Activated CD8-positive, alpha-beta memory T cell treated with anti-CD3 and anti-CD28 coated beads for 48 hours (primary cell): ENCODE measurements around the gene XYLT2.
A peak's percentile ranks its signal among the peaks of the same experiment; 100 is the strongest.

Source experiments
- DNase-seq, 3 experiments: peaks; one replicate each; pipeline ENCODE4 v3.0.0-alpha.2; 2020; ENCODE audit warnings: low read depth in 2 of 3, low spot score in 2 of 3

The XYLT2 gene

DNA sequence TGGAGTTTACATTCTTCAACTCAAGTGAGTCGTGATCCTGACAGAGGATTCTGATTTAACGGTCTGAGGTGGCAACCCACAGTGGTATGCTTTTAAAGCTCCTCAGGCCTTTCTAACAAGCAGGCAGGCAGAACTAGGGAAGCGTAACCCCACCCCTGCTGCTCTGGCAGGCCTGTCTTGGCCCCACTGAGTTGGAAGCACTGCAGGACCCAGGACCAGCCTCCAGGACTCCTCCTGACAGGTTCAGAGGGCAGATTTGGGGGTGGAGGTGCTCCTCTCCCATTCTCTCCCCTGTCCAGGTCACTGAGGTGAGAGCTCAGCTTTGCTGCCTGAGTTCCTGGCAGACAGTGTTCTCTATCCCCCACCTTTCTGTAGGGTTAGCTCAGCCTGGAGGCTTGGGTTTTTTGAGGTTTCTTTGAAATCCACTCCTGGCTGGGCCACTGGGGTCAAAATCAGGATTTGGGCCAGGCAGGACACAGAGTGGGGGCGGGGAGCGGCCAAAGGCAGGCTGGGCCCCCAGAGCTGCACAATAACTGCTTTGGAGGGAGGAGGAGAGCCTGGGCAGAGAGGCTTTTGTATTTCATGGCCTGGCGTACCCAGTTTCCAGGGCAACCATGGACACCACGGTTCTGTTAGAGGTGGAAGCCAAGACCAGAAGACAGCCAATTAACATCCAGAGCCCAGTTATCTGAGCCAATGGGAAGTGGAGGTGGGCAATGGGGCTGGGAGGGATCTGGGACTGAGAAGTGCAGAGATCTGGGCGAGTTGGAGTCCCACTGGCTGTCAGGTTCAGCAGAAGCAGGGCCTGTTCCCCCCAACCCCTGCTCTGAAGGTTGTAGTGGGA is 17.5 kb downstream of the XYLT2 start:
- DNase-seq, result no peak

DNA sequence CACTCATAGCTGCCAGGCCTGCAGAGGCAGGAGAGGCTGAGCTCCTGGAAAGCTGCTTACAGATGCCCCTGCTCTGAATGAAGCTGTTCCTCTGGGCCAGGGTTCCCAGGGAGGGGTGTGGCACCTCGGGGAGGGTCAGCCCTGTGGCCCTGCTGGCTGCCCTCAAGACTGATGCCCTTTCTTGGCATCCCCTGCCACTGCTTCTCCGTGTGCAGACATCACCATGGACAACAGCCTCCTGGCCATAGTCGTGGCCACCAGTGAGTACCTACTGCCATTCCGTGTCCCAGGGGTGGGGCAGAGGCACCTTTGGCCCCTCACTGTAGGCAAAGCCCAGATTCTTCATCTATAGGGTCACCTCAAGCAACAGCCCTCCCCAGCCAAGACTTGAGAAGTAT is 18.1 kb downstream of the XYLT2 start:
- DNase-seq, result no peak

GRCh38 chr17:50364715-50365114 is 18.8 kb downstream of the XYLT2 start:
- DNase-seq, result no peak

DNA sequence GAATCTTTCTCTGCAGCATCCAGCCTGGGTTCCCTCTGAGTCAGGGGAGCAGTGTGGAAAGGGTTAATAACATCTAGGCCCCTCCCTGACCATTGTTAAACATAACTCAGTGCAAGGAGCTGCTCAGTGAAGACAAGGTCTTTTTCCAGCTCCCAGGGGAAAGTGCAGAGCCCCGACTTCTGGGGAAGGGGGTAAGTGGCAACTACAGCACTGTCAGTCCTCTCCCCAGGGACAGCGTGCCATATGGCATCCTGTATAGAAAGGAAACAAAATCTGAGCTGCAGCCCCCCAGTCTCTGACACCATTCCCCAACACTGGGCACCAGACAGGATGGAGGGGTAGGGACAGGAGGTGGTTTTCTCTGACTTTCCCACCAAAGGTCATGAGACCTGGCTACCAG is 19.2 kb downstream of the XYLT2 start:
- no peak for DNase-seq

GRCh38 chr17:50365649-50366393 is 19.9 kb downstream of the XYLT2 start:
- no peak for DNase-seq

- no peak for DNase-seq
Measured at GRCh38 chr17:50367401-50367800, 21.5 kb downstream of the XYLT2 start.

GRCh38 chr17:50370052-50370451 is 24.1 kb downstream of the XYLT2 start:
- DNase-seq, result no peak

- no peak for DNase-seq
Measured at GRCh38 chr17:50371526-50371925, 25.6 kb downstream of the XYLT2 start.

- DNase-seq, result no peak
Measured at GRCh38 chr17:50372222-50372757, 26.4 kb downstream of the XYLT2 start.

- peak; percentile 66 to 83 (median 68) for DNase-seq
Measured at GRCh38 chr17:50372758-50373556, 27.0 kb downstream of the XYLT2 start, which contains the start of the genes EME1 and MRPL27. Gene EME1, plus strand, starts transcription at chr17:50373229. Its CDS starts 1,980 bp downstream, at chr17:50375209. Gene MRPL27, minus strand, starts transcription at chr17:50373184. Its CDS starts 14 bp downstream, at chr17:50373170.

DNA sequence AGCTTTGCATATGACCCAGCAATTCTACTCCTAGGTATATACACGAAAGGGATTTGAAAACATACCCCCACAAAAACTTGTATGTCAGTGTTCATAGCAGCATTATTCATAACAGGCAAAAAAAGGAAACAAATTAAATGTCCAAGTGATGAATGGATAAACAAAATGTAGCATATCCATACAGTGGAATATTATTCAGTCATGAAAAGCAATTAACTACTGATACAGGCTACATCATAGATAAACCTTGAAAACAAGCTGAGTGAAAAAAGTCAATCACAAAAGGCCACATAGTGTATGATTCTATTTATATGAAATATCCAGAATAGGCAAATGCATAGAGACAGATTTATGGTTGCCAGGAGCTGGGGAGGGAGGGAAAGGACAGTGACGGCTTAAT is 27.8 kb downstream of the XYLT2 start:
- no peak for DNase-seq

DNA sequence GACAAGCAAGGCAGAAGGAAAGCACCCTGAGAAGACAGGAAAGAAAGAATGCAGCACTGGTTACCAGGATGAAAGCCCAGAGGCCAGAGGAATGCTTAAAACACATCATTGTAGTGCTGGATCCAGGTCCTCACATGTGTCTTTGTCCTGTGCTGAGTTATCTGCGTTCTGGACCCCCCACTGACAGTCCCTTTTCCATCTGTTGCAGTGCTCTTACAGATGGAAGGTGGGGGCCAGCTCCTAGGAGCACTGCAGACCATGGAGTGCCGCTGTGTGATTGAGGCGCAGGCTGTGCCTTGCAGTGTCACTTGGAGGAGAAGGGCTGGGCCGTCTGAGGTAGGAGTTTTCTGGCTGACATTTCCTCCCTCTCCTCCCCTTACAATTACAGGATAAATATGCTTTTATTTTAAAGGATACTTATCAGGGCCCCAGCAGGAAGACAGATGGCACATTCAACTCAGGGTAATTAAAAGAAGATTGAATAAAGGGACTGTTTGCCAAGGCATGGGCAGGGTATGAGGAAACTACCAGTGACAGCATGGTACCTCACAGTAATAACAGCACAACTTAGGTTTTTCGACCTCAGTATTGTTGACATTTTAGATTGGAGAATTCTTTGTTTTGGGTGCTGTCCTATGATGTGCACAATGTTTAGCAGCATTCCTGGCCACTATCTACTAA is 30.1 kb downstream of the XYLT2 start:
- no peak for DNase-seq

DNA sequence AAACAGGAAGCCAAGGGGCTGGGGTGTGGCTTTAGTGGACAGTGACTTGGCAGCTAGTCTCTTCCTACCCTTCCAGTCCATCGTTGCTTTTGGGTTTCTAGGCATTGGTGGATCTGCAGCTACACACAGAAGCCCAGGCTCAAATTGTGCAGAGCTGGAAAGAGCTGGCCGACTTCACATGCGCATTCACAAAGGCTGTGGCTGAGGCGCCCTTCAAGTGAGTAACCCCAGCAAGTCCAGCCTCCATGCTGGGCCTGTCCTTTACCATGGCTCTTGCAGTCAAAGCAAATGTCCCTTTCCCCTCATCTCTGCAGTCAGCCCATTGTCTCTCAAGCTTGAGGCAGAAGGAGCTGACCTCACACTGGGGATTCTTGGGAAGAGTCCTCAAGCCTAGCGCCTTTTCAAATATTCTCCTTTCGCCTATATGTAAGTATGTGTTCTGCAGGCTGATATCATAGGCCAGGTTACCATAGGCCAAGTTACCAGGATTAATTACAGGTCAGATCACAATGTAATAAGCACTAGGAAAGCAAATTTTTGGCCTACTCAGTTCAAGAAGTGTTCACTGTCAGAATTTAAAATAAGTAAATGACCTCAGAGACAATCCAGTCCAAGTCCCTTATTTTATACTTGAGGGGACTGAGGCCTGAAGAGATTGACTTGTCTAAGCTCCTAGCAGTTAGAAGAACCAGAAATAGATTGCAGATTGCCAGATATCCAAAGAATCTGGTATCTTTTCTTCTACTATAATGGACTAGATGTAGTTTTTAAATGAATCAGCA is 33.6 kb downstream of the XYLT2 start:
- no peak for DNase-seq

DNA sequence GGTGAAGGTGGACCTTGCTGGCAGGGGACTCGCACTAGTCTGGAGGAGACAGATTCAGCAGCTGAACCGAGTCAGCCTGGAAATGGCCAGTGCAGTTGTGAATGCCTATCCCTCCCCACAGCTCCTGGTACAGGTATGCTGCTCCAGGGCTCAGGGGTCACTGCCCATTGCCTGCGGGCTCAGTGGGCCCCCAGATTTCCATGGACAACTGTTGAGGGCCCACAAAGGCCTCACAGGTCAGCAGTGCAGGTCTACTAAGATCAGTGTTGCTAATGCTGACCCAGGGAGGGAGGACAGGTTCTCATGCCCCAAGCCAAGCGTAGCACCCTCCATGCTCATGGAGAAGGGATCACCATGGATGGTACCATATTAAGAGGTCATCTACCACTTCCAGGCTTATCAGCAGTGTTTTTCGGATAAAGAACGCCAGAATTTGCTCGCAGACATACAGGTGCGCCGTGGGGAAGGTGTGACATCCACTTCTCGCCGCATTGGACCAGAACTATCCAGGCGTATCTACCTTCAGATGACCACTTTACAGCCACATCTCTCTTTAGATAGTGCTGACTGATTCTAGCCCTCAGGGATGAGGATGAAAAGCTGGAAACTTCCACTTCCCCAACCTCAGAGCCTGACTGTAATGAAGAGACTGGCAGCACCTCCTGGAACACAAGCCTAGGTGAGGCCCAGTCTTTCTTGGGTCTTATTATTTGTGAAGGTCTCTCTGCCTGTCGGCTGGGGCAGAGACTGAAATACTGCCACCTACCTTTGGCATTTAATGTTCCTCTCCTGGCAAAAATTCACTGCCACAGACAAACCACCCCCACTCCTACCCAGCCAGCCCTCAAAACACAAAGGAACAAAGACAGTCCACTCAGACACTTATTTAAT is 34.7 kb downstream of the XYLT2 start:
- no peak for DNase-seq

GRCh38 chr17:50381260-50381815 is 35.4 kb downstream of the XYLT2 start:
- DNase-seq, result no peak

DNA sequence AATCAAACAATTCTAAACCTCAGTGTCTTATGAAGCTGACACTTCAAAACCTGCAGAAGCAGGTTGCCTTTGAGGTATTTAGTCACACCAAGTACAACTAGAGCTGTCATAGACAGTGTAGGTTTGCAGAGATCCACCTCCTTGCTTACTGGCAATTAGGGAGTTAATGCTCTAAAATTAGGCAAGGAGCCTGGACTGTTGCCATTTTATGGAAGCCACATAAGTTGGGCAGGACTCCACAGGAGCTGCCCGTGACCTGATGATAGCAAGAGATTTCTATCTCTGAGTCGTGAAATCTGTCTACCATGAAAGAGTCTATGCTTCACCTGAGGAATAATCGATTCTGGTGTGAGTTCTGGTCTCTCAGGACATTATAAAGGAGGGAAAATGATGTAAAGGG is 36.0 kb downstream of the XYLT2 start:
- no peak for DNase-seq

GRCh38 chr17:50382931-50383330 is 37.0 kb downstream of the XYLT2 start:
- no peak for DNase-seq

DNA sequence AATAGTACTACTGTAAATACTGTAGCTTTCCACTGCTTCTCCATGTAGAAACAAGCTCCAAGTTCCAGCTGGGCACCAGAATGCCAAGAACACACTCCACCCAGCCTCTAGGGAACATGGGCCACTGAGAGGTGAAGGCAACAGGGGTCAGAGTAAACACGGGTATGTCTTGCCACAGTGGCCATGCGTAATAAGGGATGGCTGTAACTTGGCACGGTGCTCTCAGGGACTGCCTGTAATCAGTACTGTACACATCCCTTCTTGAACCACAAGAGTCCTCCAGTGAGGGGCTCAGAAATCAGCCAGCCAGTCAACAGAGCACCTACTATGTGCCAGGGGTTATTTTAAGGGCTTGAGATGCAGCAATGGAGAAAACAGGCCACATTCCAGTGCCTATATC is 40.6 kb downstream of the XYLT2 start:
- no peak for DNase-seq

DNA sequence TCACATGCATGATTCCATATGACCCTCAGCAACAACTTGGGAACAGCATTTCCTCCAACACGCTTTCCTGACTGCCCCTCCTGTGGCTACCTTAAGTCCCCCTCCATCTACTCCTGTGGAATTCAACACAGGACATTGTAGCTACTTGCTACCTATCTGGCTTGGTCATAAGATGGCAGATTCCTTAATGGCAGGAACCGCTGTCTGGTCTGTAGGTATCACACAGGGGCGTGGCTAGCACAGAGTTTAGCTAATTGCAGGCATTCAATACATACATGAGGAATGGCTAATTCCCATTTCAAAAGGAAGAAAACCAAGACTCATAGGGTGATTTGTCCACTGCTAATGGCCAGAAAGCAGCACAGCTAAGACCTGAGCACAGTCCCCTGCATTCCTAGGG is 42.8 kb downstream of the XYLT2 start:
- DNase-seq, result no peak
